HG03378 (cell line): ENCODE measurements around the gene TARBP2.
"Not testable (repeated sequence)": the region's sequence is repeated elsewhere in the genome, so short reads cannot be mapped to it uniquely, and the experiment has no call there.

Experiments
- ATAC-seq: cut with Tn5 transposase; IDR thresholded peaks from one replicate; pipeline ENCODE4 v1.9.1; 2021; ENCODE audit warnings: mild to moderate bottlenecking, moderate library complexity; ENCODE audit not compliant: unreplicated experiment

TARBP2 gene

GRCh38 chr12:53474819-53475218 is 26.3 kb upstream of the TARBP2 start:
- ATAC-seq: no peak

- ATAC-seq: no peak
Measured at GRCh38 chr12:53476769-53477209, 24.3 kb upstream of the TARBP2 start.

- ATAC-seq: no peak
Measured at GRCh38 chr12:53478865-53479264, 22.2 kb upstream of the TARBP2 start.

- ATAC-seq: no peak
Measured at GRCh38 chr12:53479331-53479730, 21.8 kb upstream of the TARBP2 start.

GRCh38 chr12:53480491-53481442 is 20.3 kb upstream of the TARBP2 start:
- ATAC-seq: no peak

- not testable (repeated sequence) for ATAC-seq
Measured at GRCh38 chr12:53481458-53481857, 19.6 kb upstream of the TARBP2 start.

GRCh38 chr12:53481939-53482586 is 19.0 kb upstream of the TARBP2 start:
- ATAC-seq: no peak

GRCh38 chr12:53482626-53483168 is 18.4 kb upstream of the TARBP2 start:
- ATAC-seq: no peak

- no peak for ATAC-seq
Measured at GRCh38 chr12:53483225-53483978, 17.7 kb upstream of the TARBP2 start.

GRCh38 chr12:53483979-53484377 is 17.1 kb upstream of the TARBP2 start:
- no peak for ATAC-seq

GRCh38 chr12:53484686-53485575 is 16.2 kb upstream of the TARBP2 start:
- ATAC-seq: no peak

- ATAC-seq: no peak
Measured at GRCh38 chr12:53485955-53486735, 14.9 kb upstream of the TARBP2 start.

GRCh38 chr12:53486736-53487487 is 14.2 kb upstream of the TARBP2 start:
- ATAC-seq: no peak

GRCh38 chr12:53489242-53489864 is 11.7 kb upstream of the TARBP2 start:
- ATAC-seq: no peak

GRCh38 chr12:53492188-53492587 is 8.9 kb upstream of the TARBP2 start:
- ATAC-seq: no peak

GRCh38 chr12:53492830-53493609 is 8.1 kb upstream of the TARBP2 start:
- ATAC-seq: peak; percentile 55
